ENCODE data around the gene WWOX. TPM values are rescaled to one million over a fixed set of nuclear protein-coding genes. Genes with fewer than 3 reads are reported as not detected.

The WWOX gene
- total and polyA plus RNA-seq, 2 of the 4 experiments (the other 2 are of a cell fraction), result 2.7 to 5.4 TPM

- no peaks in the 10 kb centered on the region for H3K4me1 ChIP-seq (ENCODE audit: control insufficient read depth, insufficient read depth, low read length)
- no peak overlapping the region for H4K91ac ChIP-seq (ENCODE audit: insufficient read depth, low read depth, low read length)
- H3K4me3 ChIP-seq (ENCODE audit: insufficient read depth, low read depth, low read length), result no peak overlapping the region
- no peak overlapping the region for H3K56ac ChIP-seq (ENCODE audit: extremely low read depth, insufficient read depth, low read length)
- no peak overlapping the region for H2BK5ac ChIP-seq (ENCODE audit: low read depth, low read length, poor library complexity, severe bottlenecking)
- H3K4me2 ChIP-seq (ENCODE audit: low read depth, low read length), result no peak overlapping the region
- ChIA-PET POLR2A (ENCODE audit: unreplicated experiment) (no interaction called here), CTCF (no interaction called here)
- H3K27me3 ChIP-seq (ENCODE audit: control insufficient read depth, insufficient read depth, low read length), result no peaks in the 10 kb centered on the region
- DNase-seq (no peak), ATAC-seq (ENCODE audit: low read depth) (no peak)
- H3K4ac ChIP-seq (ENCODE audit: low read depth, low read length), result no peak overlapping the region
- H2AFZ ChIP-seq (replicated peaks; ENCODE audit: low read length, poor library complexity), result no peak overlapping the region
- in situ Hi-C loops (cut with MboI; ENCODE audit: low sequenced_read_pairs) (no loop called here), intact Hi-C loops (cut with micrococcal nuclease) (no loop called here), dilution Hi-C loops (cut with HindIII; ENCODE audit: low sequenced_read_pairs, unreplicated experiment) (no loop called here)
- no peaks in the 10 kb centered on the region for H3K9me1 ChIP-seq (ENCODE audit: insufficient read depth, low read length)
- no peaks in the 10 kb centered on the region for H3K36me3 ChIP-seq (ENCODE audit: control insufficient read depth, insufficient read depth, low read length)
- peaks cover 26% of the 10 kb centered on the region for H3K9me3 ChIP-seq (ENCODE audit: control insufficient read depth, insufficient read depth, low read length)
- H2AK9ac ChIP-seq (replicated peaks; ENCODE audit: low read depth, low read length, poor library complexity), result no peak overlapping the region
- no peak overlapping the region for H3K23ac ChIP-seq (ENCODE audit: low read depth, low read length)
- WGBS, 2 experiments (ENCODE audit: extremely low coverage in 2 of 2, insufficient read length in 1 of 2), result 34% methylated on average over 3 of the region's 11 CpGs; no CpG with 5 or more reads in 1 of the 2 experiments
- no peaks in the 10 kb centered on the region for H3K79me1 ChIP-seq (ENCODE audit: low read depth in 1 of 2, low read length in 2 of 2)
- no peak overlapping the region for H3K18ac ChIP-seq (ENCODE audit: low read depth, low read length)
- no peak overlapping the region for H2BK15ac ChIP-seq (ENCODE audit: low read depth, low read length)
- H3K27ac ChIP-seq (ENCODE audit: insufficient read depth, low read length), result no peak overlapping the region
- no peak overlapping the region for H4K5ac ChIP-seq (ENCODE audit: low read depth, low read length)
- no peak overlapping the region for H3K14ac ChIP-seq (replicated peaks; ENCODE audit: low read depth, low read length)
- no peak overlapping the region for H3K9ac ChIP-seq (ENCODE audit: low read depth, low read length)
- H2BK120ac ChIP-seq (ENCODE audit: low read depth, low read length), result no peak overlapping the region
- H4K8ac ChIP-seq (ENCODE audit: low read depth in 2 of 2, low read length in 2 of 2), result no peak overlapping the region
- H2BK20ac ChIP-seq (ENCODE audit: low read depth, low read length), result no peak overlapping the region
- H2AK5ac ChIP-seq (ENCODE audit: low read depth, low read length), result no peak overlapping the region
- BruUV-seq (replicated peaks), result no TSS peak
- TF ChIP-seq RFX5 (IDR thresholded peaks at IDR 0.05; ENCODE audit: low read depth, low read length) (no peak), POLR2A (IDR thresholded peaks at IDR 0.05; ENCODE audit: low read depth, low read length) (no peak), CHD1 (IDR thresholded peaks at IDR 0.05; ENCODE audit: low read depth, low read length) (no peak), CEBPB (IDR thresholded peaks at IDR 0.05; ENCODE audit: low read depth, low read length) (no peak), RAD21 (IDR thresholded peaks at IDR 0.05; ENCODE audit: low read length) (no peak), MAZ (IDR thresholded peaks at IDR 0.05; ENCODE audit: borderline replicate concordance, low read depth, low read length) (no peak), CTCF (conservative IDR thresholded peaks at IDR 0.05; ENCODE audit: low read depth, low read length) (no peak)
- TF ChIP-seq, protein P1, sequence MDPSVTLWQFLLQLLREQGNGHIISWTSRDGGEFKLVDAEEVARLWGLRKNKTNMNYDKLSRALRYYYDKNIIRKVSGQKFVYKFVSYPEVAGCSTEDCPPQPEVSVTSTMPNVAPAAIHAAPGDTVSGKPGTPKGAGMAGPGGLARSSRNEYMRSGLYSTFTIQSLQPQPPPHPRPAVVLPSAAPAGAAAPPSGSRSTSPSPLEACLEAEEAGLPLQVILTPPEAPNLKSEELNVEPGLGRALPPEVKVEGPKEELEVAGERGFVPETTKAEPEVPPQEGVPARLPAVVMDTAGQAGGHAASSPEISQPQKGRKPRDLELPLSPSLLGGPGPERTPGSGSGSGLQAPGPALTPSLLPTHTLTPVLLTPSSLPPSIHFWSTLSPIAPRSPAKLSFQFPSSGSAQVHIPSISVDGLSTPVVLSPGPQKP (IDR thresholded peaks at IDR 0.05; ENCODE audit: borderline replicate concordance, low read depth, low read length), result no peak
- H4K20me1 ChIP-seq (ENCODE audit: insufficient read depth, low read length), result no peaks in the 10 kb centered on the region
Observed at GRCh38 chr16:78570399-78571141, 471.1 kb downstream of the WWOX start.
